Measurements from ENCODE around the gene LAGE3. TPM values are rescaled to one million over a fixed set of nuclear protein-coding genes. Genes with fewer than 3 reads are reported as not detected.

The LAGE3 gene
- total and polyA plus RNA-seq, 10 of the 15 experiments (the other 5 are each of a cell fraction or from before 2014, with no cell fraction given): 5.3 to 63.7 (median 19.7) TPM

DNA sequence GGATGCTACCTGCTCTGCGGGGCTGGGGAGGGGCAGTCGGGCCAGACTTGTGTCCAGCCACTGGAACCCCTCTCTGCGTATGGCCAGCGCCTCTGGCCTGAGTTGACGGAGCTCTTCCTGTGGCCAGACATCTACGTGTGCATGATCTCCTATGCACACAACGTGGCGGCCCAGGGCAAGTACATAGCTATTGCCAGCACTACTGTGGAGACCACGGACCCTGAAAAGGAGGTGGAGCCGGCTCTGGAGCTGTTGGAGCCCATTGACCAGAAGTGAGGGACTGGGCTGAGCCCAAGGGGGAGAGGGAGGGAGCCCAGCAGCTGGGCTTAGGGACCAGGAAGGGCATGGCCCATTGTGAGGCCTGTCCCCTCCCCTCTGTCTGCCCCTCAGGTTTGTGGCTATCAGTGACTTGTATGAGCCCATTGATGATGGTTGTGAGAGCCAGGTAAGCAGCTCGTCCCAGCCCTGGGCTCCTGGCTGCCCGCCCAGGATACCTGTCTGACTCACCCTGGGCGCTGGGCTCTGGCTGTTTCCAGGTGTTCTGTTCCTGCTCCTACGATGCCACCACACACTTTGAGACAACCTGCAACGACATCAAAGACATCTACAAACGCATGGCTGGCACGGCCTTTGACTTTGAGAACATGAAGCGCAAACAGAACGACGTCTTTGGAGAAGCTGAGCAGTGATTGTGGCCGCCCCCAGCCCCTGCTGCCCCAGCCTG, 36.9 kb downstream of the LAGE3 start:
- RAD21 ChIA-PET (ENCODE audit: unreplicated experiment): no interaction called here

DNA sequence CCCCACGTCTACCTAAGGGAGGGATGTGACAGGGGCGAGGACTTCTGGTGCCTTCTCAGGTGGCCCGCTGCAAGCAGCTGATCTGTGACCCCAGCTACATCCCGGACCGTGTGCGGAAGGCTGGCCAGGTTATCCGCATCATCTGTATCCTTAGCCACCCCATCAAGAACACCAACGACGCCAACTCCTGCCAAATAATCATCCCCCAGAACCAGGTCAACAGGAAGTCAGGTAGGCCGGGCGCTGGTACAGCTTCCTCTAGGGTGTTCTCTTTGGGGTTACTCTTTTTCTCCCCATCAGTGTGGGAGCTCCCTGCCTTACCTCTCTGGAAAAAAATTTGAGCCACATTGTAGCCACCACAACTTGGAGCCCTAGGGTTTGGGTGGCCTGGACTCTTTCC, 37.5 kb downstream of the LAGE3 start:
- Histone ChIP-seq H3K9me3 (replicated peaks; ENCODE audit: control insufficient read depth, insufficient read depth, low read length) (no peaks in the 10 kb centered on the region), H3K9ac (ENCODE audit: control insufficient read depth, insufficient read depth, low read length) (no peak overlapping the region), H3K4me2 (ENCODE audit: control insufficient read depth, insufficient read depth) (no peak overlapping the region), H3K4me1 (ENCODE audit: control insufficient read depth, insufficient read depth, low read length) (0 out of 2 replicates have a peak, but pooled peaks cover 3% of the 10 kb centered on the region), H3K79me2 (ENCODE audit: control insufficient read depth, insufficient read depth, low read length) (peaks cover 28% of the 10 kb centered on the region), H3K36me3 (ENCODE audit: control insufficient read depth in 2 of 2, insufficient read depth in 2 of 2, low read length in 1 of 2) (peaks cover 0 to 5% of the 10 kb centered on the region in 2 experiments; a peak in 1 of 4 replicates), H4K20me1 (ENCODE audit: control insufficient read depth, insufficient read depth) (no peaks in the 10 kb centered on the region), H3K27ac (ENCODE audit: control insufficient read depth, insufficient read depth) (no peak overlapping the region), H3K4me3 (no peak overlapping the region), H3K27me3 (replicated peaks in 1 of 2; ENCODE audit: control insufficient read depth in 2 of 2, insufficient read depth in 2 of 2, low read length in 1 of 2) (no peaks in the 10 kb centered on the region), H2AFZ (ENCODE audit: control insufficient read depth, low read depth, low read length) (no peak overlapping the region)
- TF ChIP-seq FOXM1 (IDR thresholded peaks at IDR 0.05; ENCODE audit: low read depth, low read length) (no peak), BHLHE40 (IDR thresholded peaks at IDR 0.05; ENCODE audit: borderline replicate concordance in 1 of 2, low read depth in 2 of 2, low read length in 1 of 2) (no peak), ZNF384 (IDR thresholded peaks at IDR 0.05; ENCODE audit: borderline replicate concordance, low read depth, low read length) (no peak)
- TF ChIP-seq, protein P1, sequence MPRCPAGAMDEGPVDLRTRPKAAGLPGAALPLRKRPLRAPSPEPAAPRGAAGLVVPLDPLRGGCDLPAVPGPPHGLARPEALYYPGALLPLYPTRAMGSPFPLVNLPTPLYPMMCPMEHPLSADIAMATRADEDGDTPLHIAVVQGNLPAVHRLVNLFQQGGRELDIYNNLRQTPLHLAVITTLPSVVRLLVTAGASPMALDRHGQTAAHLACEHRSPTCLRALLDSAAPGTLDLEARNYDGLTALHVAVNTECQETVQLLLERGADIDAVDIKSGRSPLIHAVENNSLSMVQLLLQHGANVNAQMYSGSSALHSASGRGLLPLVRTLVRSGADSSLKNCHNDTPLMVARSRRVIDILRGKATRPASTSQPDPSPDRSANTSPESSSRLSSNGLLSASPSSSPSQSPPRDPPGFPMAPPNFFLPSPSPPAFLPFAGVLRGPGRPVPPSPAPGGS (IDR thresholded peaks at IDR 0.05; ENCODE audit: borderline replicate concordance, insufficient read depth, low read depth, low read length, poor library complexity, severe bottlenecking): no peak
- RAD21 ChIA-PET (ENCODE audit: unreplicated experiment): no interaction called here
- in situ Hi-C loops (cut with MboI): no loop called here
- SMC1A ChIA-PET (ENCODE audit: uncharacterized antibody, unreplicated experiment): no interaction called here
- FAIRE-seq (no peak), DNase-seq (ENCODE audit: low read depth, low spot score) (no peak), ATAC-seq (no peak)
- intact Hi-C loops (cut with micrococcal nuclease; ENCODE audit: unreplicated experiment): no loop called here
- CTCF ChIA-PET: no interaction called here
- no TSS peak for BruUV-seq (replicated peaks)
- WGBS (ENCODE audit: insufficient coverage, insufficient replicate concordance, low lambda C conversion rate, missing lambda C conversion rate): 80% methylated on average over 11 of the region's 11 CpGs
- POLR2A ChIA-PET: interaction anchor here (0.6 kb wide), 1 partner anchor 52 kb away, joined by 3 read pairs; no protein-coding TSS in a partner anchor

More for the DNA sequence above, 36.9 kb downstream of the LAGE3 start:
- TF ChIP-seq MTA3 (IDR thresholded peaks at IDR 0.05; ENCODE audit: borderline replicate concordance, low read length) (no peak), TBL1XR1 (IDR thresholded peaks at IDR 0.05; ENCODE audit: low read depth, low read length) (no peak)
- Histone ChIP-seq H3K27me3 (replicated peaks in 1 of 2; ENCODE audit: control insufficient read depth in 2 of 2, insufficient read depth in 2 of 2, low read length in 1 of 2) (no peaks in the 10 kb centered on the region), H3K4me2 (ENCODE audit: control insufficient read depth, insufficient read depth) (no peak overlapping the region), H3K36me3 (ENCODE audit: control insufficient read depth in 2 of 2, insufficient read depth in 2 of 2, low read length in 1 of 2) (peaks cover 0 to 5% of the 10 kb centered on the region in 2 experiments; a peak in 1 of 4 replicates), H3K4me1 (ENCODE audit: control insufficient read depth, insufficient read depth, low read length) (0 out of 2 replicates have a peak, but pooled peaks cover 3% of the 10 kb centered on the region), H3K4me3 (no peak overlapping the region), H3K9ac (ENCODE audit: control insufficient read depth, insufficient read depth, low read length) (no peak overlapping the region), H3K9me3 (replicated peaks; ENCODE audit: control insufficient read depth, insufficient read depth, low read length) (no peaks in the 10 kb centered on the region), H4K20me1 (ENCODE audit: control insufficient read depth, insufficient read depth) (no peaks in the 10 kb centered on the region), H2AFZ (ENCODE audit: control insufficient read depth, low read depth, low read length) (no peak overlapping the region), H3K79me2 (ENCODE audit: control insufficient read depth, insufficient read depth, low read length) (peaks cover 26% of the 10 kb centered on the region), H3K27ac (ENCODE audit: control insufficient read depth, insufficient read depth) (no peak overlapping the region)
- TSS peak; percentile 61 for BruUV-seq (replicated peaks)
- 73% methylated on average over 21 of the region's 21 CpGs for WGBS (ENCODE audit: insufficient coverage, insufficient replicate concordance, low lambda C conversion rate, missing lambda C conversion rate)
- DNase-seq (ENCODE audit: low read depth, low spot score) (no peak), ATAC-seq (no peak), FAIRE-seq (no peak)
- in situ Hi-C loops (cut with MboI) (no loop called here), intact Hi-C loops (cut with micrococcal nuclease; ENCODE audit: unreplicated experiment) (no loop called here)
- ChIA-PET CTCF (no interaction called here), SMC1A (ENCODE audit: uncharacterized antibody, unreplicated experiment) (no interaction called here), POLR2A (no interaction called here)

Data from GM12878 (cell line).